WTC11 (cell line): ENCODE data around the gene MCEE.

Source experiments
- ATF3 ChIP-seq: sonication (generic); formaldehyde crosslinking; conservative IDR thresholded peaks from 2 replicates; pipeline ENCODE4 v1.8.1; 2022; ENCODE audit warnings: mild to moderate bottlenecking, missing genetic modification reagents
- CTCF ChIP-seq: fragments of 200-600 bp; IDR thresholded peaks from 2 replicates; pipeline ENCODE4 v1.8.0; 2022; ENCODE audit warnings: antibody characterized with exemption
- FOXJ3 ChIP-seq: sonication (generic); formaldehyde crosslinking; IDR thresholded peaks from 2 replicates; pipeline ENCODE4 v1.9.0; 2021; ENCODE audit warnings: missing genetic modification reagents, mild to moderate bottlenecking, borderline replicate concordance
- FOXP1 ChIP-seq: sonication (generic); formaldehyde crosslinking; IDR thresholded peaks from 2 replicates; pipeline ENCODE4 v1.8.0; 2022; ENCODE audit warnings: missing genetic modification reagents, mild to moderate bottlenecking, moderate library complexity, borderline replicate concordance
- JUN ChIP-seq: sonication (generic); formaldehyde crosslinking; IDR thresholded peaks from 2 replicates; pipeline ENCODE4 v1.8.0; 2023; ENCODE audit warnings: mild to moderate bottlenecking, missing genetic modification reagents
- KAT7 ChIP-seq: sonication (generic); formaldehyde crosslinking; IDR thresholded peaks from 2 replicates; pipeline ENCODE4 v1.8.1; 2023; ENCODE audit warnings: missing genetic modification reagents, mild to moderate bottlenecking, borderline replicate concordance
- MLX ChIP-seq: sonication (generic); formaldehyde crosslinking; IDR thresholded peaks from 2 replicates; pipeline ENCODE4 v1.8.1; 2023; ENCODE audit warnings: mild to moderate bottlenecking, missing genetic modification reagents, moderate library complexity
- NFATC4 ChIP-seq: fragments of 250-450 bp; sonication (Bioruptor Pico); IDR thresholded peaks from 2 replicates; pipeline ENCODE4 v1.9.0; 2021; ENCODE audit warnings: mild to moderate bottlenecking
- NR2C2 ChIP-seq: sonication (generic); formaldehyde crosslinking; IDR thresholded peaks from 2 replicates; pipeline ENCODE4 v1.8.0; 2022; ENCODE audit warnings: mild to moderate bottlenecking, missing genetic modification reagents
- SOX15 ChIP-seq: fragments of 250-450 bp; sonication (Bioruptor Pico); IDR thresholded peaks from 2 replicates; pipeline ENCODE4 v1.9.0; 2021; ENCODE audit warnings: mild to moderate bottlenecking
- STAT6 ChIP-seq: sonication (generic); formaldehyde crosslinking; conservative IDR thresholded peaks from 2 replicates; pipeline ENCODE4 v1.8.1; 2023; ENCODE audit warnings: mild to moderate bottlenecking, low read depth, missing genetic modification reagents, moderate library complexity
- USF2 ChIP-seq: sonication (generic); formaldehyde crosslinking; IDR thresholded peaks from 2 replicates; pipeline ENCODE4 v1.8.1; 2023; ENCODE audit warnings: mild to moderate bottlenecking, missing genetic modification reagents, moderate library complexity

- TF ChIP-seq FOXP1 (CRISPR knock-in tag) = no peak
- no peak for TF ChIP-seq NR2C2 (CRISPR knock-in tag)
- no peak for TF ChIP-seq STAT6
- TF ChIP-seq CTCF = no peak
- no peak for TF ChIP-seq KAT7 (CRISPR knock-in tag)
- TF ChIP-seq ATF3 (CRISPR knock-in tag) = no peak
- TF ChIP-seq JUN (CRISPR knock-in tag) = no peak
- TF ChIP-seq MLX (CRISPR knock-in tag) = no peak
- TF ChIP-seq FOXJ3 (CRISPR knock-in tag) = no peak
- TF ChIP-seq SOX15 (CRISPR knock-in tag) = no peak
- TF ChIP-seq NFATC4 (CRISPR knock-in tag) = no peak
- no peak for TF ChIP-seq USF2
These were observed 4.3 kb downstream of the MCEE start for GRCh38 chr2:71125506-71126294.
